A673 (cell line): Measurements from ENCODE around the gene RALGPS1. TPM values are rescaled to one million over a fixed set of nuclear protein-coding genes. Genes with fewer than 3 reads are reported as not detected.

Experiments
- BruUV-seq: library from RNA; stranded (reverse); fragments of 400-500 nt; replicated peaks from 2 replicates; lab custom pipeline; 2021; lab: Mats Ljungman, UMichigan
- CTCF ChIA-PET: fragments of 300-600 bp; sonication (Branson Sonifier 250); formaldehyde crosslinking; loops from one replicate; lab custom pipeline; 2022; ENCODE audit warnings: antibody characterized with exemption; lab: Charles Lee
- POLR2A ChIA-PET: fragments of 300-600 bp; sonication (Branson Sonifier 250); formaldehyde crosslinking; loops from one replicate; lab custom pipeline; 2022; ENCODE audit warnings: antibody characterized with exemption; ENCODE audit not compliant: low non-redundant PET; lab: Charles Lee
- DNase-seq: peaks from one replicate; pipeline ENCODE4 v3.0.0-alpha.2; 2015; ENCODE audit warnings: low spot score
- H3K27ac ChIP-seq: fragments of 200-600 bp; sonication (generic); 2 replicates; pipeline ENCODE4 v1.5.1; 2016; ENCODE audit warnings: mixed run types, low read depth, mild to moderate bottlenecking, mixed read lengths, antibody characterized with exemption, low read length; ENCODE audit not compliant: poor library complexity, severe bottlenecking
- H3K27me3 ChIP-seq: fragments of 200-600 bp; sonication (generic); replicated peaks from 2 replicates; pipeline ENCODE4 v1.6.1; 2017; ENCODE audit warnings: mixed run types, low read depth, mild to moderate bottlenecking, mixed read lengths, antibody characterized with exemption, low read length; ENCODE audit not compliant: insufficient read depth, poor library complexity
- H3K36me3 ChIP-seq: fragments of 200-600 bp; sonication (generic); 2 replicates; pipeline ENCODE4 v1.6.1; 2016; ENCODE audit warnings: mixed run types, mild to moderate bottlenecking, mixed read lengths, antibody characterized with exemption, low read length; ENCODE audit not compliant: insufficient read depth, poor library complexity, severe bottlenecking
- H3K4me1 ChIP-seq: fragments of 200-600 bp; sonication (generic); 2 replicates; pipeline ENCODE4 v1.6.1; 2017; ENCODE audit warnings: mixed run types, mild to moderate bottlenecking, mixed read lengths, antibody characterized with exemption, low read length; ENCODE audit not compliant: insufficient read depth, poor library complexity, severe bottlenecking
- H3K4me3 ChIP-seq: fragments of 200-600 bp; sonication (generic); 2 replicates; pipeline ENCODE4 v1.5.1; 2016; ENCODE audit warnings: low read depth, mixed run types, mild to moderate bottlenecking, mixed read lengths, low read length; ENCODE audit not compliant: poor library complexity, severe bottlenecking
- H3K9me3 ChIP-seq: fragments of 200-600 bp; sonication (generic); 2 replicates; pipeline ENCODE4 v1.6.1; 2016; ENCODE audit warnings: mixed run types, low read depth, mild to moderate bottlenecking, mixed read lengths, antibody characterized with exemption, low read length; ENCODE audit not compliant: poor library complexity, severe bottlenecking
- EZH2 ChIP-seq: fragments of 200-600 bp; sonication (generic); IDR thresholded peaks from 2 replicates; pipeline ENCODE4 v1.6.1; 2017; ENCODE audit warnings: borderline replicate concordance, low read depth, mild to moderate bottlenecking, mixed read lengths, antibody characterized with exemption, low read length; ENCODE audit not compliant: poor library complexity, severe bottlenecking
- intact Hi-C: fragments of 100-400 bp; cut with micrococcal nuclease; formaldehyde crosslinking; loops from one replicate; pipeline ENCODE4 v1.10.0; 2022; ENCODE audit not compliant: unreplicated experiment
- total RNA-seq: library from RNA; stranded (reverse); gene quantifications from 2 replicates; pipeline ENCODE4 v1.2.3, GENCODE V29; 2021
- TF ChIP-seq, protein P1 (sequence below): fragments of 300-800, 200-600 bp; sonication (generic); conservative IDR thresholded peaks from 2 replicates; pipeline ENCODE4 v1.5.1; 2017; ENCODE audit warnings: low read depth, mild to moderate bottlenecking, antibody characterized with exemption, low read length, moderate library complexity, mixed read lengths

The RALGPS1 gene
- total RNA-seq, 1 experiment from 2014 or later, result 3.9 TPM

- intact Hi-C loops, result no loop called here
- no TSS peak for BruUV-seq
- H3K36me3 ChIP-seq, result no peaks in the 10 kb centered on the region
- POLR2A ChIA-PET, result no interaction called here
- H3K27ac ChIP-seq, result no peak overlapping the region
- CTCF ChIA-PET, result no interaction called here
- no peaks in the 10 kb centered on the region for H3K27me3 ChIP-seq
- no peaks in the 10 kb centered on the region for H3K4me1 ChIP-seq
- TF ChIP-seq, protein P1, sequence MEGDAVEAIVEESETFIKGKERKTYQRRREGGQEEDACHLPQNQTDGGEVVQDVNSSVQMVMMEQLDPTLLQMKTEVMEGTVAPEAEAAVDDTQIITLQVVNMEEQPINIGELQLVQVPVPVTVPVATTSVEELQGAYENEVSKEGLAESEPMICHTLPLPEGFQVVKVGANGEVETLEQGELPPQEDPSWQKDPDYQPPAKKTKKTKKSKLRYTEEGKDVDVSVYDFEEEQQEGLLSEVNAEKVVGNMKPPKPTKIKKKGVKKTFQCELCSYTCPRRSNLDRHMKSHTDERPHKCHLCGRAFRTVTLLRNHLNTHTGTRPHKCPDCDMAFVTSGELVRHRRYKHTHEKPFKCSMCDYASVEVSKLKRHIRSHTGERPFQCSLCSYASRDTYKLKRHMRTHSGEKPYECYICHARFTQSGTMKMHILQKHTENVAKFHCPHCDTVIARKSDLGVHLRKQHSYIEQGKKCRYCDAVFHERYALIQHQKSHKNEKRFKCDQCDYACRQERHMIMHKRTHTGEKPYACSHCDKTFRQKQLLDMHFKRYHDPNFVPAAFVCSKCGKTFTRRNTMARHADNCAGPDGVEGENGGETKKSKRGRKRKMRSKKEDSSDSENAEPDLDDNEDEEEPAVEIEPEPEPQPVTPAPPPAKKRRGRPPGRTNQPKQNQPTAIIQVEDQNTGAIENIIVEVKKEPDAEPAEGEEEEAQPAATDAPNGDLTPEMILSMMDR, result no peak
- TF ChIP-seq EZH2, result no peak
- no peak for DNase-seq
- no peaks in the 10 kb centered on the region for H3K9me3 ChIP-seq
- H3K4me3 ChIP-seq, result no peak overlapping the region
Observed at GRCh38 chr9:127253446-127253845, 338.9 kb downstream of the RALGPS1 start.

GRCh38 chr9:127255692-127256091, 341.1 kb downstream of the RALGPS1 start:
- POLR2A ChIA-PET, result no interaction called here
- CTCF ChIA-PET, result no interaction called here
- Histone ChIP-seq H3K27me3 (no peaks in the 10 kb centered on the region), H3K4me3 (no peak overlapping the region), H3K9me3 (no peaks in the 10 kb centered on the region), H3K4me1 (no peaks in the 10 kb centered on the region), H3K27ac (no peak overlapping the region), H3K36me3 (no peaks in the 10 kb centered on the region)
- BruUV-seq, result no TSS peak
- DNase-seq, result no peak
- no peak for TF ChIP-seq EZH2
- TF ChIP-seq, protein P1, result no peak
- intact Hi-C loops, result no loop called here

DNA sequence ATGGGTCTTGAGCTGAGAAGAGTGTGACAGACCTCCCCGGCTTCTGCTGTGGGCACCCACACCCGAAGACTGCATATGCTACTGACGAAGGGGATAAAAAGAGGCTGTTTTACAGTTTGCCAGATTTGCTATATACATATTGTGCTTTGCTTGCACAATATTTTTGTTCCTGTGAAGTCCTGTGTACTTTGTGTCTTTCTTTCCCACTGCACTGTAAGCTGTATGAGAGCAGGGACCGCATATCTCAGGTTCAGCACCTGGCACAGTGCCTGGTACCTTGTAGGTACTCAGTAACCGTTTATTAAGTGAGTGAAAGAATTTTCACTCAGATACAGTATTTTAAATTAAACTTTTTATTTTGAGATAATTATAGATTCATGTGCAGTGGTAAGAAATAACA, 341.7 kb downstream of the RALGPS1 start:
- Histone ChIP-seq H3K27me3 (no peaks in the 10 kb centered on the region), H3K27ac (no peak overlapping the region), H3K36me3 (no peaks in the 10 kb centered on the region), H3K4me3 (no peak overlapping the region), H3K4me1 (no peaks in the 10 kb centered on the region), H3K9me3 (no peaks in the 10 kb centered on the region)
- no TSS peak for BruUV-seq
- TF ChIP-seq, protein P1, result no peak
- TF ChIP-seq EZH2, result no peak
- ChIA-PET CTCF (no interaction called here), POLR2A (no interaction called here)
- DNase-seq, result no peak
- intact Hi-C loops, result no loop called here
